ENCODE results near the gene CRB2. TPM values are rescaled to one million over a fixed set of nuclear protein-coding genes. Genes with fewer than 3 reads are reported as not detected.

CRB2 gene
- total and polyA plus RNA-seq, 2 donors (not counting 1 experiment from before 2014, with no cell fraction given) = 1.4 to 2.4 TPM

DNA sequence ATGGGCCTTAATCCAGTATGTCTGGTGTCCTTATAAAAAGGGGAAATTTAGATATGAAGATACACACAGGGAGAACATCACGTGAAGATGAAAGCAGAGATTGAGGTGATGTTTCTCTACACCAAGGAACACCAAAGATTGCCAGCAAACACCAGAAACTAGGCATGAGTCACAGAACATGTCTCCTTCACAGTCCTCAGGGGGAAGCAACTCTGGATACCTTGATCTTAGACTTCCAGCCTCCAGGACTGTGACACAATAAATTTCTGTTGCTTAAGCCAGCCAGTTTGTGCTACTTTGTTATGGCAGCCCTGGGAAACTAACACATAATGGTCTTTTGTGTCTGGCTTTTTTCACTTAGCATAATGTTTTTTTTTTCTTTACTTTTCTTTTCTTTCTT lies 46.4 kb upstream of the CRB2 start:
- Histone ChIP-seq H3K27ac (ENCODE audit: low read length in 2 of 2) (no peak overlapping the region), H3K79me2 (ENCODE audit: control insufficient read depth, insufficient read depth, low read length) (no peaks in the 10 kb centered on the region), H3K9ac (ENCODE audit: low read length) (no peak overlapping the region), H2AFZ (ENCODE audit: insufficient read depth, low read depth, low read length, poor library complexity, severe bottlenecking) (no peak overlapping the region), H3K27me3 (replicated peaks in 1 of 4; ENCODE audit: control extremely low read depth in 1 of 4, control insufficient read depth in 3 of 4, insufficient read depth in 4 of 4, low read length in 3 of 4) (no peaks in the 10 kb centered on the region), H3K4me1 (ENCODE audit: control insufficient read depth in 2 of 2, insufficient read depth in 2 of 2, low read length in 2 of 2) (peaks cover 14 to 19% of the 10 kb centered on the region in 2 donors), H4K20me1 (ENCODE audit: control insufficient read depth, insufficient read depth, low read length, poor library complexity, severe bottlenecking) (no peaks in the 10 kb centered on the region), H3K4me2 (replicated peaks; ENCODE audit: low read depth, low read length, poor library complexity, severe bottlenecking) (no peak overlapping the region), H3K4me3 (ENCODE audit: control extremely low read depth in 1 of 5, extremely low read depth in 1 of 5, insufficient read depth in 1 of 5, low read depth in 2 of 5, low read length in 4 of 5) (no peak overlapping the region), H3K9me3 (ENCODE audit: control extremely low read depth in 1 of 3, control insufficient read depth in 2 of 3, insufficient read depth in 1 of 3, low read length in 2 of 3) (no peaks in the 10 kb centered on the region), H3K36me3 (replicated peaks in 1 of 2; ENCODE audit: control extremely low read depth in 1 of 2, control insufficient read depth in 1 of 2, extremely low read depth in 1 of 2, insufficient read depth in 2 of 2, low read length in 1 of 2) (no peaks in the 10 kb centered on the region)
- no peak overlapping the region for H3K4me3 Mint-ChIP-seq
- POLR2A ChIA-PET = interaction anchor here (0.7 kb wide), 1 partner anchor 74 kb away, joined by 3 read pairs; no protein-coding TSS in a partner anchor
- TF ChIP-seq CTCF (IDR thresholded peaks at IDR 0.05) = no peak
- TF ChIP-seq EZH2 (IDR thresholded peaks at IDR 0.05; ENCODE audit: borderline replicate concordance, insufficient read depth, low read depth, low read length, poor library complexity, severe bottlenecking) = no peak
- H3K27me3 Mint-ChIP-seq = no peaks in the 10 kb centered on the region
- no peak overlapping the region for H3K27ac Mint-ChIP-seq
- intact Hi-C loops (cut with micrococcal nuclease) = no loop called here
- H3K9me3 Mint-ChIP-seq (ENCODE audit: insufficient read depth) = no peaks in the 10 kb centered on the region
- WGBS (ENCODE audit: insufficient coverage) = no CpG with 5 or more reads among the region's 1 CpG
- DNase-seq (no peak), ATAC-seq (ENCODE audit: low read depth) (no peak)
- H3K4me1 Mint-ChIP-seq = peaks cover 28% of the 10 kb centered on the region
- CTCF ChIA-PET = interaction anchor here (0.7 kb wide), 1 partner anchor 41 kb away, joined by 8 read pairs; no protein-coding TSS in a partner anchor

GRCh38 chr9:123310551-123311249 lies 45.3 kb upstream of the CRB2 start:
- Histone ChIP-seq H3K9ac (ENCODE audit: low read length) (no peak overlapping the region), H3K4me3 (ENCODE audit: control extremely low read depth in 1 of 5, extremely low read depth in 1 of 5, insufficient read depth in 1 of 5, low read depth in 2 of 5, low read length in 4 of 5) (no peak overlapping the region), H3K4me2 (replicated peaks; ENCODE audit: low read depth, low read length, poor library complexity, severe bottlenecking) (no peak overlapping the region), H3K4me1 (ENCODE audit: control insufficient read depth in 2 of 2, insufficient read depth in 2 of 2, low read length in 2 of 2) (peaks cover 5 to 9% of the 10 kb centered on the region in 2 donors), H3K36me3 (replicated peaks in 1 of 2; ENCODE audit: control extremely low read depth in 1 of 2, control insufficient read depth in 1 of 2, extremely low read depth in 1 of 2, insufficient read depth in 2 of 2, low read length in 1 of 2) (no peaks in the 10 kb centered on the region), H3K27ac (ENCODE audit: low read length in 2 of 2) (no peak overlapping the region), H2AFZ (ENCODE audit: insufficient read depth, low read depth, low read length, poor library complexity, severe bottlenecking) (no peak overlapping the region), H3K9me3 (ENCODE audit: control extremely low read depth in 1 of 3, control insufficient read depth in 2 of 3, insufficient read depth in 1 of 3, low read length in 2 of 3) (no peaks in the 10 kb centered on the region), H4K20me1 (ENCODE audit: control insufficient read depth, insufficient read depth, low read length, poor library complexity, severe bottlenecking) (no peaks in the 10 kb centered on the region), H3K79me2 (ENCODE audit: control insufficient read depth, insufficient read depth, low read length) (no peaks in the 10 kb centered on the region), H3K27me3 (replicated peaks in 1 of 4; ENCODE audit: control extremely low read depth in 1 of 4, control insufficient read depth in 3 of 4, insufficient read depth in 4 of 4, low read length in 3 of 4) (no peaks in the 10 kb centered on the region)
- H3K27me3 Mint-ChIP-seq = no peaks in the 10 kb centered on the region
- intact Hi-C loops (cut with micrococcal nuclease) = no loop called here
- ATAC-seq (ENCODE audit: low read depth) = no peak
- 100% methylated on average over 1 of the region's 4 CpGs for WGBS (ENCODE audit: insufficient coverage)
- no peak for DNase-seq
- H3K4me3 Mint-ChIP-seq = no peak overlapping the region
- TF ChIP-seq CTCF (IDR thresholded peaks at IDR 0.05) (no peak), EZH2 (IDR thresholded peaks at IDR 0.05; ENCODE audit: borderline replicate concordance, insufficient read depth, low read depth, low read length, poor library complexity, severe bottlenecking) (no peak)
- peaks cover 22% of the 10 kb centered on the region for H3K4me1 Mint-ChIP-seq
- H3K9me3 Mint-ChIP-seq (ENCODE audit: insufficient read depth) = no peaks in the 10 kb centered on the region
- H3K27ac Mint-ChIP-seq = no peak overlapping the region
- ChIA-PET POLR2A (no interaction called here), CTCF (interaction anchor here (0.7 kb wide), 2 partner anchors 31 to 39 kb away, joined by 3 to 8 read pairs; no protein-coding TSS in a partner anchor)
